Type B pancreatic cell (in vitro differentiated cells): ENCODE data around the gene PTPRCAP. TPM values are rescaled to one million over a fixed set of nuclear protein-coding genes. Genes with fewer than 3 reads are reported as not detected.
"Not testable (repeated sequence)": the region's sequence is repeated elsewhere in the genome, so short reads cannot be mapped to it uniquely, and the experiment has no call there.

Experiments used
- DNase-seq: peaks from one replicate; pipeline ENCODE4 v3.0.0; 2021; ENCODE audit warnings: mixed read lengths; ENCODE audit not compliant: unreplicated experiment; ENCODE audit errors: extremely low spot score
- H3K27ac Mint-ChIP-seq: 2 replicates; pipeline ENCODE4 v1.8.0; 2021; ENCODE audit warnings: mild to moderate bottlenecking, mixed read lengths
- H3K27me3 Mint-ChIP-seq: 2 replicates; pipeline ENCODE4 v1.8.0; 2021; ENCODE audit warnings: mixed read lengths
- H3K36me3 Mint-ChIP-seq: 2 replicates; pipeline ENCODE4 v1.8.0; 2021; ENCODE audit warnings: mixed read lengths
- H3K4me1 Mint-ChIP-seq: one replicate; pipeline ENCODE4 v1.8.0; 2021; ENCODE audit warnings: mixed read lengths; ENCODE audit not compliant: unreplicated experiment
- H3K4me3 Mint-ChIP-seq: 2 replicates; pipeline ENCODE4 v1.8.0; 2021; ENCODE audit warnings: mild to moderate bottlenecking, mixed read lengths
- H3K9me3 Mint-ChIP-seq: 2 replicates; pipeline ENCODE4 v1.8.0; 2021; ENCODE audit warnings: mixed read lengths
- CTCF ChIP-seq: fragments of 200-600 bp; sonication (generic); conservative IDR thresholded peaks from 2 replicates; pipeline ENCODE4 v1.5.0; 2021; ENCODE audit warnings: antibody characterized with exemption, mild to moderate bottlenecking
- total RNA-seq: library from RNA; stranded (reverse); gene quantifications from 2 replicates; pipeline ENCODE4 v1.2.1, GENCODE V29; 2021; ENCODE audit warnings: low replicate concordance

The PTPRCAP gene
- total RNA-seq, 1 donor from 2014 or later: 2.0 TPM

GRCh38 chr11:67482827-67483798 lies 45.6 kb upstream of the PTPRCAP start, which contains the start of gene AIP:
TSS of gene AIP (plus strand) at chr11:67483026. CDS start at chr11:67483159, 133 bp downstream.
- H3K4me3 Mint-ChIP-seq: peak within 1 kb of the TSS; percentile 96
- H3K9me3 Mint-ChIP-seq: no peaks in the 10 kb centered on the region
- DNase-seq: peak; percentile 97
- TF ChIP-seq CTCF: peak; percentile 46
- peaks cover 31% of the 10 kb centered on the region for H3K4me1 Mint-ChIP-seq
- peaks cover 9% of the 10 kb centered on the region for H3K36me3 Mint-ChIP-seq
- H3K27ac Mint-ChIP-seq: peak within 1 kb of the TSS; percentile 92
- H3K27me3 Mint-ChIP-seq: peaks cover 3% of the 10 kb centered on the region

DNA sequence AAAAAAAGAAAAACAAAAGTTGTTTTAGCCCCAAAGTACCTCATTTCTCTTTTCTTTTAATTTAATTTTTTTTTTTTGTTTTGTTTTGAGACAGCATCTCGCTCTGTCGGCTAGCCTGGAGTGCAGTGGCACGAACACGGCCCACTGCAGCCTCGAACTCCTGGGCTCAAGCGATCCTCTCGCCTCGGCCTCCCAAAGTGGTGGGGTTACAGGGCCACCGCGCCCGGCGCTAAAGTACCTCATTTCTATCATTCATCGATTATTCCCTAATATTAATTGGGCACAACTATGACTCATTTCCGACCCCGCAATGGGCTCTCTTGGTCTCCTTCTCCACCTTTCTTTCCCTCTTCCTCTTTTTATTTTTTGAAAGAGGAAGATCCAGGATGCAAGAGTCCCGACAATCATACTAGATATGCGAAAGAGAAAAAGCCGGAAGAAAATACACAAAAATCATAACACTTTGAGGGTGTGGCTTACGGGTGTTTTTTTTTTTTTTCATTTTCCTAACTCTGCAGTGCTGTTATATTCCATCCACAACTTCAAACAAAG lies 44.9 kb upstream of the PTPRCAP start:
- TF ChIP-seq CTCF: no peak
- Mint-ChIP-seq H3K27me3 (peaks cover 3% of the 10 kb centered on the region), H3K27ac (peak overlapping the region; percentile 92), H3K36me3 (peaks cover 4% of the 10 kb centered on the region), H3K9me3 (no peaks in the 10 kb centered on the region), H3K4me3 (peak overlapping the region; percentile 96), H3K4me1 (peaks cover 31% of the 10 kb centered on the region)
- DNase-seq: no peak

GRCh38 chr11:67477344-67478050 lies 40.0 kb upstream of the PTPRCAP start:
- not testable (repeated sequence) for H3K9me3 Mint-ChIP-seq, H3K27me3 Mint-ChIP-seq, H3K36me3 Mint-ChIP-seq, H3K4me3 Mint-ChIP-seq, H3K4me1 Mint-ChIP-seq, H3K27ac Mint-ChIP-seq, DNase-seq

GRCh38 chr11:67476692-67477091 lies 39.2 kb upstream of the PTPRCAP start:
- not testable (repeated sequence) for DNase-seq, H3K4me3 Mint-ChIP-seq, H3K36me3 Mint-ChIP-seq, H3K4me1 Mint-ChIP-seq, H3K27me3 Mint-ChIP-seq, H3K27ac Mint-ChIP-seq, H3K9me3 Mint-ChIP-seq

GRCh38 chr11:67472882-67473281 lies 35.4 kb upstream of the PTPRCAP start:
- H3K27ac Mint-ChIP-seq: no peak overlapping the region
- no peaks in the 10 kb centered on the region for H3K36me3 Mint-ChIP-seq
- no peaks in the 10 kb centered on the region for H3K9me3 Mint-ChIP-seq
- no peaks in the 10 kb centered on the region for H3K27me3 Mint-ChIP-seq
- H3K4me3 Mint-ChIP-seq: no peak overlapping the region
- no peak for TF ChIP-seq CTCF
- H3K4me1 Mint-ChIP-seq: no peaks in the 10 kb centered on the region
- no peak for DNase-seq

DNA sequence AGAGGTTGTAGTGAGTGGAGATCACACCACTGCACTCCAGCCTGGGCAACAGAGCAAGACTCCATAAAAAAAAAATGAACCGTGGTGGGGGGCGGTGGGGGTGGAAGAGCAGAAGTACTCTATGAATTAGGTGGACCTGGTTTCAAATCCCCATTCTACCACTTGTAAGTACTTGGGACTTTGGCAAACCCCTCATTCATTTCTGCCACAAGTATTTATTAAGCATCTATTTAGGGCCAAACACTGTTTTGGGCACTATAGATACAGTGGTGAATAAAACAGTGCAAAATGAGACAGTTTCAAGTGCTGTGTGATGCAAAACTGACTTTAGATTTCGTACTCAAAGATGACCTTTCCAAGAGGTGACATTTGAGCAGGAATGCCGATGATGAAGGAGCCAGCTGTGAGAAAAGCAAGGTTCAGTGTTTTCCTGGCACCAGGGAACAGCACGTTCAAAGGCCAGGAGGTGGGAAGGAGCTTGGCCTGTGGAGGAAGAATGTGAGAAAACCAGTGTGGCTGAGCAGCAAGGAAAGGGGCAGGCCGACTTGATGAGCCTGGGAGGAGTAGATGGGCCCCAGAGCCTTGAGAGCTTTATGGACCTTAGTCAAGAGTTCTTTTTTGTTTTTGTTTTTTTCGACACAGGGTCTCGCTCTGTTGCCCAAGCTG lies 33.0 kb upstream of the PTPRCAP start:
- Mint-ChIP-seq H3K4me3 (peak overlapping the region; percentile 20), H3K4me1 (peaks cover 5% of the 10 kb centered on the region), H3K9me3 (no peaks in the 10 kb centered on the region), H3K36me3 (no peaks in the 10 kb centered on the region), H3K27me3 (no peaks in the 10 kb centered on the region), H3K27ac (no peak overlapping the region)
- no peak for TF ChIP-seq CTCF
- no peak for DNase-seq
